Vagina (tissue), 2 donors: ENCODE data around the gene MISFA. TPM values are rescaled to one million over a fixed set of nuclear protein-coding genes. Genes with fewer than 3 reads are reported as not detected.

Experiments used
- DNase-seq, 2 donors: peaks; one replicate each; pipeline ENCODE4 v3.0.0-alpha.2; 2017; ENCODE audit errors: extremely low spot score in 2 of 2
- H3K27ac ChIP-seq: fragments of 200-600 bp; sonication (generic); one replicate; pipeline ENCODE4 v1.5.1; 2019
- H3K27me3 ChIP-seq: fragments of 200-600 bp; sonication (generic); one replicate; pipeline ENCODE4 v1.5.1; 2019
- H3K36me3 ChIP-seq, 2 donors: fragments of 200-600 bp; sonication (generic); one replicate each; pipeline ENCODE4 v1.5.1; 2017 to 2019
- H3K4me1 ChIP-seq: fragments of 200-600 bp; sonication (generic); one replicate; pipeline ENCODE4 v1.5.1; 2019
- H3K4me3 ChIP-seq, 2 donors: fragments of 200-600 bp; sonication (generic); 1 replicate in 1 of 2; 2 replicates in 1 of 2; pipeline ENCODE4 v1.5.1; 2016 to 2019
- H3K9me3 ChIP-seq: fragments of 200-600 bp; sonication (generic); one replicate; pipeline ENCODE4 v1.5.1; 2019
- POLR2A ChIP-seq, 2 donors: fragments of 450-650 bp; IDR thresholded peaks; one replicate each; pipeline ENCODE4 v1.6.1; 2017; ENCODE audit warnings: antibody characterized with exemption in 2 of 2, mild to moderate bottlenecking in 2 of 2, moderate library complexity in 2 of 2
- POLR2AphosphoS5 ChIP-seq, 2 donors: sonication (generic); formaldehyde crosslinking; IDR thresholded peaks; one replicate each; pipeline ENCODE4 v1.9.0; 2017; ENCODE audit warnings: antibody characterized with exemption in 2 of 2, mild to moderate bottlenecking in 2 of 2, low read depth in 1 of 2; ENCODE audit not compliant: insufficient read depth in 1 of 2
- intact Hi-C: fragments of 100-400 bp; cut with DNase I; formaldehyde crosslinking; loops from one replicate; pipeline ENCODE4 v1.15.1; 2023
- total RNA-seq: library from RNA; depleted of rRNA; stranded (reverse); fragments of >200 nt; gene quantifications from one replicate; pipeline ENCODE4 v1.2.3, GENCODE V29; 2016
- TF ChIP-seq, protein P1 (sequence below), 3 experiments: fragments of 450-650 bp in 2 of 3; fragments of 200-600 bp in 1 of 3; sonication (generic) in 1 of 3; IDR thresholded peaks; one replicate each; pipeline ENCODE4 v1.5.1; 2017 to 2019; ENCODE audit warnings: antibody characterized with exemption in 3 of 3, mild to moderate bottlenecking in 2 of 3, moderate library complexity in 2 of 3

MISFA gene
- not detected for total RNA-seq

DNA sequence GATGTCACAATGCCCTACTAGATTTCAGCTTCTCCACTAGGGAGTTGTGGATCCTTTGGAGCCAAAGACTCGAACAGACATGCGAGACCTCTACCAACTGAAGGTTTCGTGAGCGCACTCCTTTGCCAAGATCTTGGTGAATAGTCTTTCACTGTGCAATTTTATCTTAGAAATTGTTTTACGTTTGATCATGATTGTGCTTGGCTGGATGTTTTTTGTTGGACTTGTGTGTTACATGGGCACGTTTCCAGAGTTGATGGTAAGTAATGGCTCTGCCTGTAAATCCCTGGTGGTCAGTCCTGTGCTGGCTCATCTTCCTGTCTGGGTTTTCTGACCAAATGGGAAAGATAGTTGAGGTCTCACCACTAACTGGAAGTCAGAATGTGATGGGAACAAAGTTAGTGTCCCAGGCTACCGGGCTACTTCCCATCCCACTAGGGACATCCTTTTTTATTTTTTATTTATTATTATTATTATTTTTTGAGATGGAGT, at the start of gene MISFA:
Gene MISFA (plus strand): TSS at position 51 of the 492 bp plus-strand sequence. CDS start 140 bp downstream, at position 191.
- Histone ChIP-seq H3K4me1 (no peaks in the 10 kb centered on the region), H3K9me3 (no peaks in the 10 kb centered on the region), H3K27ac (no peak within 1 kb of the TSS), H3K4me3 (no peak within 1 kb of the TSS), H3K27me3 (no peaks in the 10 kb centered on the region), H3K36me3 (no peaks in the 10 kb centered on the region)
- DNase-seq, result no peak
- TF ChIP-seq, protein P1, sequence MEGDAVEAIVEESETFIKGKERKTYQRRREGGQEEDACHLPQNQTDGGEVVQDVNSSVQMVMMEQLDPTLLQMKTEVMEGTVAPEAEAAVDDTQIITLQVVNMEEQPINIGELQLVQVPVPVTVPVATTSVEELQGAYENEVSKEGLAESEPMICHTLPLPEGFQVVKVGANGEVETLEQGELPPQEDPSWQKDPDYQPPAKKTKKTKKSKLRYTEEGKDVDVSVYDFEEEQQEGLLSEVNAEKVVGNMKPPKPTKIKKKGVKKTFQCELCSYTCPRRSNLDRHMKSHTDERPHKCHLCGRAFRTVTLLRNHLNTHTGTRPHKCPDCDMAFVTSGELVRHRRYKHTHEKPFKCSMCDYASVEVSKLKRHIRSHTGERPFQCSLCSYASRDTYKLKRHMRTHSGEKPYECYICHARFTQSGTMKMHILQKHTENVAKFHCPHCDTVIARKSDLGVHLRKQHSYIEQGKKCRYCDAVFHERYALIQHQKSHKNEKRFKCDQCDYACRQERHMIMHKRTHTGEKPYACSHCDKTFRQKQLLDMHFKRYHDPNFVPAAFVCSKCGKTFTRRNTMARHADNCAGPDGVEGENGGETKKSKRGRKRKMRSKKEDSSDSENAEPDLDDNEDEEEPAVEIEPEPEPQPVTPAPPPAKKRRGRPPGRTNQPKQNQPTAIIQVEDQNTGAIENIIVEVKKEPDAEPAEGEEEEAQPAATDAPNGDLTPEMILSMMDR (IDR thresholded peaks at IDR 0.05), result no peak
- no peak for TF ChIP-seq POLR2A (IDR thresholded peaks at IDR 0.05)
- no peak for TF ChIP-seq POLR2AphosphoS5 (IDR thresholded peaks at IDR 0.05; ENCODE audit: insufficient read depth in 1 of 2, low read depth in 1 of 2)
- intact Hi-C loops, result no loop called here

DNA sequence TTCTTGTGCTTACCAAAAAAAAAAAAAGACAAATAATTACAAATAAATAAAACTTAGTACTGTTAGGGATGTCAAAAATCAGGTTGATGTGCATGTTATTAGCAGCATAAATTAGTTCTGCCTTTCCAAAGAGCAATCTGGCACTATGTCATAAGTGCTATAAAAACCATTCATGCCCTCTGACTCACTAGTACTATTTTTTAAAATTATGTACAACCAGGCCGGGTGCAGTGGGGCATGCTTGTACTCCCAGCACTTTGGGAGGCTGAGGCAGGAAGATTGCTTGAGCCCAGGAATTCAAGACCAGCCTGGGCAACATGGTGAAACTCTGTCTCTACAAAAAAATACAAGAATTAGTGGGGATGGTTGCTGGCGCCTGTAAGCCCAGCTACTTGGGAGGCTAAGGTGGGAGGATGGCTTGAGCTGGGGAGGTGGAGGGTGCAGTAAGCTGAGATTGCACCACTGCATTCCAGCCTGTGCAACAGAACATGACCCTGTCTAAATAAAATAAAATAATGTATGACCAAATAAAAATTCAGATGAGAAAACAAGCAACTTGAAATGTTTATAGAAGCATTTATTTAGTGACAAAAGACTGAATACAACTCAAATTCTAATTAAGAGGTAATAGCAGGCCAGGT, 36.4 kb upstream of the MISFA start:
- TF ChIP-seq, protein P1 (IDR thresholded peaks at IDR 0.05), result no peak
- TF ChIP-seq POLR2AphosphoS5 (IDR thresholded peaks at IDR 0.05; ENCODE audit: insufficient read depth in 1 of 2, low read depth in 1 of 2), result no peak
- no peak for TF ChIP-seq POLR2A (IDR thresholded peaks at IDR 0.05)
- H3K27ac ChIP-seq, result no peak overlapping the region
- intact Hi-C loops, result no loop called here
- H3K27me3 ChIP-seq, result no peaks in the 10 kb centered on the region
- no peak overlapping the region for H3K4me3 ChIP-seq
- DNase-seq, result no peak
- peaks cover 0 to 35% of the 10 kb centered on the region in 2 donors for H3K36me3 ChIP-seq
- H3K4me1 ChIP-seq, result no peaks in the 10 kb centered on the region
- H3K9me3 ChIP-seq, result no peaks in the 10 kb centered on the region

DNA sequence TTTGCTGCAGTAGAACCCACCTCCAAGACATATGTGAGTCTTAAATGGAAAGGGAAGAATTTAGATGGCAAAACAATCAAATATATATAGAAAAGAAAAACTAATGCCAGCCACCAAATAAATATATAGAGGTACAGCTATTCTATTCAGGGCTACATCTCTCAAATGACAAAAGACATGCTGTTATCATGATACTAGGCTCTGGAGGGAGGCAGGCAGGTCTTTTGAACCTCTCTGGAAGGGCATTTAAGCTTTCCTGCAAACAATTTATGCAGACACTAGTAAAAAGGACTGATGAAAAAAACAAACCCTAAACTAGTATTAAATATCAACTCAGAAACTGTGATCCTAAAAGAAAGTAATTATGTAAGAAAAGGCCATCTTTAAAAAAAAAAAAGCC, 35.4 kb upstream of the MISFA start:
- no peak for DNase-seq
- Histone ChIP-seq H3K27ac (no peak overlapping the region), H3K9me3 (no peaks in the 10 kb centered on the region), H3K36me3 (peaks cover 0 to 35% of the 10 kb centered on the region in 2 donors), H3K27me3 (no peaks in the 10 kb centered on the region), H3K4me3 (no peak overlapping the region), H3K4me1 (no peaks in the 10 kb centered on the region)
- intact Hi-C loops, result no loop called here
- TF ChIP-seq, protein P1 (IDR thresholded peaks at IDR 0.05), result no peak

DNA sequence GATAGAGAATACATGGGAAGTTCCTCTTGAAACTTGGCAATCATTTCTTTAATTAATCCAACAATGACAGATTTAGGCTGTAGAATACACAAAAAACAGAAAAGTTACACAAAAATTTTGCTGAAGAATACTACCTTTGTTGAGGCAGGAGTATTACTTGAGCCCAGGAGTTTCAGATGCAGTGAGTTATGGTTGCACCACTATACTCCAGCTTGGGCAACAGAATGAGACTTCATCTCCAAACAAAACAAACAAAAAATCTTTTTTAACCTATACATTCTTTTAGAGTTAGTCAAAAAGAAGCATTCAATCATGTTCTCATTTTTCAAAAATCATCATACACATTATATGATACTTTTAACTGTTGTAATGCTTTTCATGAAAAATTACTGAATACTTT, 33.2 kb upstream of the MISFA start:
- H3K27me3 ChIP-seq, result no peaks in the 10 kb centered on the region
- DNase-seq, result no peak
- TF ChIP-seq POLR2A (IDR thresholded peaks at IDR 0.05), result no peak
- TF ChIP-seq, protein P1 (IDR thresholded peaks at IDR 0.05), result no peak
- TF ChIP-seq POLR2AphosphoS5 (IDR thresholded peaks at IDR 0.05; ENCODE audit: insufficient read depth in 1 of 2, low read depth in 1 of 2), result no peak
- peaks cover 0 to 29% of the 10 kb centered on the region in 2 donors for H3K36me3 ChIP-seq
- no peaks in the 10 kb centered on the region for H3K9me3 ChIP-seq
- H3K4me1 ChIP-seq, result no peaks in the 10 kb centered on the region
- intact Hi-C loops, result no loop called here
- H3K4me3 ChIP-seq, result no peak overlapping the region
- H3K27ac ChIP-seq, result no peak overlapping the region

DNA sequence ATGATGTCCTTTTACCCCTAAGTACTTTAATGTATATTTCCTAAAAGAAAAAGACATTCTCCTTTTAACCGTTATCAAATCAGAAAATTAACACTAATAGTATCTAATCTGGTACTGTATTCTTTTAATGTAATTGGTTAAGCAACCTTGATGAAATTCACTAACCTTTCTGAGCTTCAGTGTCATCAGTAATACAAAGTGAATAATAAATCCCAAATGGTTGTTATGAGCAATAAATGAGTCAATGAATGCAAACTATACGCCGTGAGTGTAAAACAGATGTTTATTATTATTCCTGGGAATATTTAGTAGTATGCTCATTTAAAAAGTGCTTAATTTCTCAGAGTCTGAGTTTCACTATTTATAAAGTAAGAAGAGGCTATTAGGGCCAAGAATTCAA, 32.5 kb upstream of the MISFA start:
- peaks cover 0 to 24% of the 10 kb centered on the region in 2 donors for H3K36me3 ChIP-seq
- intact Hi-C loops, result no loop called here
- no peak for DNase-seq

More for the DNA sequence above, 32.5 kb upstream of the MISFA start:
- no peaks in the 10 kb centered on the region for H3K4me1 ChIP-seq
- no peak overlapping the region for H3K27ac ChIP-seq
- no peaks in the 10 kb centered on the region for H3K9me3 ChIP-seq
- no peak overlapping the region for H3K4me3 ChIP-seq
- TF ChIP-seq, protein P1 (IDR thresholded peaks at IDR 0.05), result no peak
- no peak for TF ChIP-seq POLR2A (IDR thresholded peaks at IDR 0.05)
- no peak for TF ChIP-seq POLR2AphosphoS5 (IDR thresholded peaks at IDR 0.05; ENCODE audit: insufficient read depth in 1 of 2, low read depth in 1 of 2)
- H3K27me3 ChIP-seq, result no peaks in the 10 kb centered on the region
